Mesenchymal stem cell (in vitro differentiated cells and primary cell): Measurements from ENCODE around the gene SUMO4.

Source experiments
- DNase-seq: peaks from one replicate; pipeline ENCODE4 v3.0.0-alpha.2; 2013
- H2AFZ ChIP-seq: one replicate; pipeline ENCODE4 v1.6.1; 2013; ENCODE audit warnings: low read depth, mild to moderate bottlenecking, control low read depth, inconsistent platforms, low read length, moderate library complexity
- H2AK5ac ChIP-seq: 2 replicates; pipeline ENCODE4 v1.6.1; 2013; ENCODE audit warnings: low read length, moderate library complexity, mild to moderate bottlenecking, inconsistent platforms; ENCODE audit not compliant: severe bottlenecking
- H2BK120ac ChIP-seq: one replicate; pipeline ENCODE4 v1.6.1; 2013; ENCODE audit warnings: low read depth, mild to moderate bottlenecking, inconsistent platforms, low read length, moderate library complexity
- H2BK12ac ChIP-seq, 2 experiments: one replicate each; pipeline ENCODE4 v1.6.1; 2013; ENCODE audit warnings: inconsistent platforms in 2 of 2, low read length in 2 of 2, mild to moderate bottlenecking in 2 of 2, moderate library complexity in 2 of 2, control low read depth in 1 of 2
- H2BK15ac ChIP-seq: one replicate; pipeline ENCODE4 v1.6.1; 2013; ENCODE audit warnings: mild to moderate bottlenecking, low read depth, inconsistent platforms; ENCODE audit not compliant: poor library complexity, severe bottlenecking
- H2BK5ac ChIP-seq: 2 replicates; pipeline ENCODE4 v1.6.1; 2013; ENCODE audit warnings: low read depth, mild to moderate bottlenecking, low read length, control low read depth, inconsistent platforms; ENCODE audit not compliant: poor library complexity, severe bottlenecking
- H3K14ac ChIP-seq, 2 experiments: one replicate each; pipeline ENCODE4 v1.6.1; 2013; ENCODE audit warnings: inconsistent platforms in 2 of 2, low read length in 2 of 2, control low read depth in 1 of 2, mild to moderate bottlenecking in 1 of 2, moderate library complexity in 1 of 2
- H3K18ac ChIP-seq, 2 experiments: one replicate each; pipeline ENCODE4 v1.6.1; 2013; ENCODE audit warnings: inconsistent platforms in 2 of 2, low read length in 2 of 2, control low read depth in 1 of 2, low read depth in 1 of 2, mild to moderate bottlenecking in 1 of 2
- H3K23ac ChIP-seq, 2 experiments: one replicate each; pipeline ENCODE4 v1.6.1; 2013; ENCODE audit warnings: inconsistent platforms in 2 of 2, low read length in 2 of 2, mild to moderate bottlenecking in 2 of 2, moderate library complexity in 2 of 2, control low read depth in 1 of 2
- H3K27ac ChIP-seq: 2 replicates; pipeline ENCODE4 v1.5.1; 2013; ENCODE audit warnings: mild to moderate bottlenecking, moderate library complexity, low read length, control low read depth, inconsistent platforms; ENCODE audit not compliant: poor library complexity, severe bottlenecking
- H3K27me3 ChIP-seq, 2 experiments: 2 replicates each; pipeline versions ENCODE4 v1.6.1 to v1.7.0; 2013; ENCODE audit warnings: low read length in 2 of 2, mild to moderate bottlenecking in 2 of 2, moderate library complexity in 2 of 2, control low read depth in 1 of 2, inconsistent platforms in 1 of 2; ENCODE audit not compliant: control insufficient read depth in 1 of 2, insufficient read depth in 1 of 2
- H3K36me3 ChIP-seq, 2 experiments: 2 replicates each; pipeline versions ENCODE4 v1.6.1 to v1.7.0; 2013; ENCODE audit warnings: low read length in 2 of 2, control low read depth in 1 of 2, inconsistent platforms in 1 of 2, low read depth in 1 of 2, mild to moderate bottlenecking in 1 of 2; ENCODE audit not compliant: insufficient read depth in 2 of 2, control insufficient read depth in 1 of 2
- H3K4ac ChIP-seq, 2 experiments: one replicate each; pipeline ENCODE4 v1.6.1; 2013; ENCODE audit warnings: inconsistent platforms in 2 of 2, low read length in 2 of 2, mild to moderate bottlenecking in 2 of 2, moderate library complexity in 2 of 2, control low read depth in 1 of 2, low read depth in 1 of 2
- H3K4me1 ChIP-seq: 2 replicates; pipeline ENCODE4 v1.6.1; 2013; ENCODE audit warnings: low read depth, low read length, control low read depth; ENCODE audit not compliant: control insufficient read depth, insufficient read depth
- H3K4me2 ChIP-seq: 2 replicates; pipeline ENCODE4 v1.6.1; 2013; ENCODE audit warnings: low read length, mild to moderate bottlenecking, inconsistent platforms; ENCODE audit not compliant: poor library complexity, severe bottlenecking
- H3K4me3 ChIP-seq, 2 experiments: 2 replicates each; pipeline versions ENCODE4 v1.5.1 to v1.7.0; 2013; ENCODE audit warnings: low read length in 2 of 2, mild to moderate bottlenecking in 2 of 2, control low read depth in 1 of 2, low read depth in 1 of 2; ENCODE audit not compliant: insufficient read depth in 1 of 2
- H3K79me1 ChIP-seq: replicated peaks from 2 replicates; pipeline ENCODE4 v1.6.1; 2013; ENCODE audit warnings: mild to moderate bottlenecking, control low read depth, low read length, inconsistent platforms; ENCODE audit not compliant: poor library complexity, severe bottlenecking
- H3K9ac ChIP-seq: 2 replicates; pipeline ENCODE4 v1.7.0; 2013; ENCODE audit warnings: mild to moderate bottlenecking, low read length, moderate library complexity
- H3K9me3 ChIP-seq: 2 replicates; pipeline ENCODE4 v1.7.0; 2013; ENCODE audit warnings: mild to moderate bottlenecking, low read length; ENCODE audit not compliant: control insufficient read depth
- H4K8ac ChIP-seq: one replicate; pipeline ENCODE4 v1.6.1; 2013; ENCODE audit warnings: inconsistent platforms, mild to moderate bottlenecking, low read length, moderate library complexity
- H4K91ac ChIP-seq: one replicate; pipeline ENCODE4 v1.6.1; 2013; ENCODE audit warnings: mild to moderate bottlenecking, low read length, inconsistent platforms
- WGBS: methylation state at CpG from one replicate; pipeline ENCODE4 v1.1.7; 2013; ENCODE audit warnings: mixed read lengths; 5-methylcytosine and 5-hydroxymethylcytosine counted together

Gene SUMO4

GRCh38 chr6:149393002-149393679 is 6.9 kb upstream of the SUMO4 start:
- H3K27ac ChIP-seq: no peak overlapping the region
- no peak for DNase-seq
- no peaks in the 10 kb centered on the region for H3K4me1 ChIP-seq
- no peaks in the 10 kb centered on the region for H3K27me3 ChIP-seq
- no peaks in the 10 kb centered on the region for H3K9me3 ChIP-seq
- H3K4me3 ChIP-seq: no peak overlapping the region
- H3K4me2 ChIP-seq: no peak overlapping the region
- no peak overlapping the region for H3K18ac ChIP-seq
- H4K91ac ChIP-seq: no peak overlapping the region
- no peak overlapping the region for H2BK12ac ChIP-seq
- peaks cover 17% of the 10 kb centered on the region for H3K79me1 ChIP-seq
- H2AK5ac ChIP-seq: no peak overlapping the region
- no peak overlapping the region for H4K8ac ChIP-seq
- H2AFZ ChIP-seq: no peak overlapping the region
- H3K9ac ChIP-seq: no peak overlapping the region
- H3K36me3 ChIP-seq: peaks cover 7 to 41% of the 10 kb centered on the region in 2 experiments
- no peak overlapping the region for H3K14ac ChIP-seq
- no peak overlapping the region for H3K4ac ChIP-seq
- H2BK5ac ChIP-seq: no peak overlapping the region
- H2BK120ac ChIP-seq: no peak overlapping the region
- no peak overlapping the region for H3K23ac ChIP-seq
- no peak overlapping the region for H2BK15ac ChIP-seq

- no peaks in the 10 kb centered on the region for H3K27me3 ChIP-seq
- no peak overlapping the region for H4K91ac ChIP-seq
- DNase-seq: no peak
Measured at GRCh38 chr6:149395185-149395584, 4.9 kb upstream of the SUMO4 start.

GRCh38 chr6:149397384-149397783 is 2.7 kb upstream of the SUMO4 start:
- Histone ChIP-seq H3K9me3 (no peaks in the 10 kb centered on the region), H3K23ac (no peak overlapping the region), H3K36me3 (peaks cover 9 to 71% of the 10 kb centered on the region in 2 experiments), H2BK15ac (no peak overlapping the region), H3K9ac (no peak overlapping the region), H4K8ac (no peak overlapping the region), H2AK5ac (no peak overlapping the region), H2AFZ (no peak overlapping the region), H3K4me2 (no peak overlapping the region), H3K79me1 (peaks cover 11% of the 10 kb centered on the region), H2BK120ac (no peak overlapping the region), H3K18ac (no peak overlapping the region), H3K14ac (no peak overlapping the region), H2BK12ac (no peak overlapping the region), H2BK5ac (no peak overlapping the region), H3K4ac (no peak overlapping the region), H4K91ac (no peak overlapping the region), H3K27me3 (no peaks in the 10 kb centered on the region), H3K4me3 (no peak overlapping the region), H3K27ac (no peak overlapping the region), H3K4me1 (no peaks in the 10 kb centered on the region)
- no peak for DNase-seq
- 100% methylated on average over 1 of the region's 6 CpGs for WGBS

More at GRCh38 chr6:149395185-149395584, 4.9 kb upstream of the SUMO4 start:
- Histone ChIP-seq H3K4me1 (no peaks in the 10 kb centered on the region), H3K14ac (no peak overlapping the region), H3K4me3 (no peak overlapping the region), H3K9me3 (no peaks in the 10 kb centered on the region), H2BK120ac (no peak overlapping the region), H2AK5ac (no peak overlapping the region), H3K27ac (no peak overlapping the region), H3K36me3 (peaks cover 9 to 58% of the 10 kb centered on the region in 2 experiments), H2AFZ (no peak overlapping the region), H3K23ac (no peak overlapping the region), H4K8ac (no peak overlapping the region), H2BK12ac (no peak overlapping the region), H2BK15ac (no peak overlapping the region), H3K79me1 (peaks cover 16% of the 10 kb centered on the region), H3K4me2 (no peak overlapping the region), H3K9ac (no peak overlapping the region), H3K18ac (no peak overlapping the region), H3K4ac (no peak overlapping the region), H2BK5ac (no peak overlapping the region)

GRCh38 chr6:149403534-149403933 is 3.5 kb downstream of the SUMO4 start:
- Histone ChIP-seq H3K27ac (no peak overlapping the region), H2BK12ac (no peak overlapping the region), H4K8ac (no peak overlapping the region), H3K4me2 (no peak overlapping the region), H3K18ac (no peak overlapping the region), H3K4ac (no peak overlapping the region), H3K27me3 (no peaks in the 10 kb centered on the region), H3K36me3 (peaks cover 6 to 78% of the 10 kb centered on the region in 2 experiments), H3K4me3 (no peak overlapping the region), H2BK5ac (no peak overlapping the region), H2BK15ac (no peak overlapping the region), H3K9ac (no peak overlapping the region), H3K23ac (no peak overlapping the region), H3K79me1 (peaks cover 11% of the 10 kb centered on the region), H3K14ac (no peak overlapping the region), H3K9me3 (no peaks in the 10 kb centered on the region), H2BK120ac (no peak overlapping the region), H2AFZ (no peak overlapping the region), H2AK5ac (no peak overlapping the region), H3K4me1 (no peaks in the 10 kb centered on the region), H4K91ac (no peak overlapping the region)
- WGBS: 100% methylated on average over 3 of the region's 3 CpGs
- DNase-seq: no peak
